Neural cell (in vitro differentiated cells): ENCODE data around the gene ENDOU.

ENCODE experiments used
- EP300 ChIP-seq: fragments of 450-650 bp; conservative IDR thresholded peaks from 2 replicates; pipeline ENCODE4 v1.6.1; 2014; ENCODE audit warnings: antibody characterized with exemption, mild to moderate bottlenecking, moderate library complexity; ENCODE audit not compliant: poor library complexity, severe bottlenecking
- EZH2 ChIP-seq: fragments of 200-600, 300-800 bp; shearing (Covaris generic), sonication (generic); IDR thresholded peaks from 2 replicates; pipeline ENCODE4 v1.6.1; 2014; ENCODE audit warnings: antibody characterized with exemption, low read length, borderline replicate concordance, mild to moderate bottlenecking; ENCODE audit not compliant: insufficient read depth, poor library complexity, severe bottlenecking
- MXI1 ChIP-seq: fragments of 450-650 bp; conservative IDR thresholded peaks from 2 replicates; pipeline ENCODE4 v1.6.1; 2014; ENCODE audit warnings: antibody characterized with exemption, mild to moderate bottlenecking; ENCODE audit not compliant: poor library complexity, severe bottlenecking
- POLR2AphosphoS5 ChIP-seq: IDR thresholded peaks from 2 replicates; pipeline ENCODE4 v1.6.1; 2012
- RAD21 ChIP-seq: fragments of 450-650 bp; conservative IDR thresholded peaks from 2 replicates; pipeline ENCODE4 v1.6.1; 2014; ENCODE audit warnings: antibody characterized with exemption, mild to moderate bottlenecking, moderate library complexity
- REST ChIP-seq: IDR thresholded peaks from 2 replicates; pipeline ENCODE4 v1.6.1; 2012; ENCODE audit warnings: borderline replicate concordance
- SMC3 ChIP-seq: fragments of 450-650 bp; conservative IDR thresholded peaks from 2 replicates; pipeline ENCODE4 v1.6.1; 2014; ENCODE audit warnings: antibody characterized with exemption, mild to moderate bottlenecking, moderate library complexity; ENCODE audit not compliant: poor library complexity
- TAF1 ChIP-seq: IDR thresholded peaks from 2 replicates; pipeline ENCODE4 v1.6.1; 2012; ENCODE audit warnings: low read depth
- TF ChIP-seq, protein P1 (sequence below): fragments of 450-650 bp; IDR thresholded peaks from 2 replicates; pipeline ENCODE4 v1.5.1; 2014; ENCODE audit warnings: antibody characterized with exemption, mild to moderate bottlenecking, moderate library complexity; ENCODE audit not compliant: poor library complexity, severe bottlenecking

GRCh38 chr12:47770086-47770726 is 44.9 kb upstream of the ENDOU start:
- TF ChIP-seq EZH2: no peak
- TF ChIP-seq, protein P1, sequence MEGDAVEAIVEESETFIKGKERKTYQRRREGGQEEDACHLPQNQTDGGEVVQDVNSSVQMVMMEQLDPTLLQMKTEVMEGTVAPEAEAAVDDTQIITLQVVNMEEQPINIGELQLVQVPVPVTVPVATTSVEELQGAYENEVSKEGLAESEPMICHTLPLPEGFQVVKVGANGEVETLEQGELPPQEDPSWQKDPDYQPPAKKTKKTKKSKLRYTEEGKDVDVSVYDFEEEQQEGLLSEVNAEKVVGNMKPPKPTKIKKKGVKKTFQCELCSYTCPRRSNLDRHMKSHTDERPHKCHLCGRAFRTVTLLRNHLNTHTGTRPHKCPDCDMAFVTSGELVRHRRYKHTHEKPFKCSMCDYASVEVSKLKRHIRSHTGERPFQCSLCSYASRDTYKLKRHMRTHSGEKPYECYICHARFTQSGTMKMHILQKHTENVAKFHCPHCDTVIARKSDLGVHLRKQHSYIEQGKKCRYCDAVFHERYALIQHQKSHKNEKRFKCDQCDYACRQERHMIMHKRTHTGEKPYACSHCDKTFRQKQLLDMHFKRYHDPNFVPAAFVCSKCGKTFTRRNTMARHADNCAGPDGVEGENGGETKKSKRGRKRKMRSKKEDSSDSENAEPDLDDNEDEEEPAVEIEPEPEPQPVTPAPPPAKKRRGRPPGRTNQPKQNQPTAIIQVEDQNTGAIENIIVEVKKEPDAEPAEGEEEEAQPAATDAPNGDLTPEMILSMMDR: no peak
- TF ChIP-seq EP300: no peak
- no peak for TF ChIP-seq TAF1
- no peak for TF ChIP-seq SMC3
- TF ChIP-seq POLR2AphosphoS5: no peak
- no peak for TF ChIP-seq MXI1
- no peak for TF ChIP-seq RAD21
- no peak for TF ChIP-seq REST
